HEK293T (cell line): ENCODE results near the gene NFIX.

Source experiments
- ARNT ChIP-seq: fragments of 450-650 bp; IDR thresholded peaks from 2 replicates; pipeline ENCODE4 v1.6.1; 2017; ENCODE audit warnings: mild to moderate bottlenecking
- BHLHE40 ChIP-seq: fragments of 450-650 bp; IDR thresholded peaks from 2 replicates; pipeline ENCODE4 v1.6.1; 2016; ENCODE audit warnings: mild to moderate bottlenecking, moderate library complexity, borderline replicate concordance
- FOXK2 ChIP-seq: fragments of 450-650 bp; IDR thresholded peaks from 2 replicates; pipeline ENCODE4 v1.6.1; 2016; ENCODE audit warnings: mild to moderate bottlenecking
- FOXM1 ChIP-seq: fragments of 450-650 bp; IDR thresholded peaks from 2 replicates; pipeline ENCODE4 v1.6.1; 2017; ENCODE audit warnings: mild to moderate bottlenecking, borderline replicate concordance
- SP1 ChIP-seq: fragments of 450-650 bp; IDR thresholded peaks from 2 replicates; pipeline ENCODE4 v1.6.1; 2017

DNA sequence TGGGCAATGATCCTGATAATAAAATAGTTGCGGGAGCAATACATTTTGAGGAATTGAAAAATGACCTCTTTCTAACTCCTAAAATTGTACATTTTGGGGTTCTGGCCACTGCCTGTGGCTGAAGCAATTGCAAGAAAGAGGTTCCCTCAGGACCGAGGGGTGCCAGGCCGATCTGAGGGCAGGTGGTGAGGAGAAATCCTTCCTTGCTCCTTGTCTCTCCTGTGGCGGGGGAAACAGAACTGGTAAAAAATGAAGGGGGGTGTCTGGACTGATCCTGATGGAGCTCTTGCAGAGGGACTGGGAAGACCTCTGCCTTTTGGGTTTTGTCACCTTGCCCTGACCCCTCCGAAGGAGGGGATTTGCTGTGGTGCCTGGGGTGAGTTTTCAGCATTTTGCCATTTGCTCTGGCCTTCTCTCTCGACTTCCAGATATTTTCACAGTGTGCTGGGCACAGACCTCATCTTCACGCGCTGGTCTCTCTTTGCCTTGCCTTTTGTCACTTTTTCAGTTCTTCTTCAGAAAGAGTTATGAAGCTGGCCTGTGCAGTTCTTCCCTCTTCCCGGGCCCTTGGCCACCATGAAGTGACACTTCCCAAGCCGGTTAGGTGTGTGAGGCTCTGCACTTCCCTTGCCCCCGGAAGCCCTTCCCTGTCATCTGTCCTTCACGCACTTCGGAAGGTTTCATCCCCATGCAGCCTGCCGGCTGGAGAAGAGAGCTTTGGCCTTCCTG, 22.2 kb downstream of the NFIX start:
- TF ChIP-seq ARNT (no peak), FOXM1 (no peak), SP1 (no peak), BHLHE40 (no peak), FOXK2 (no peak)
